HCT116 (cell line): ENCODE data around the gene PPP1R14C. TPM values are rescaled to one million over a fixed set of nuclear protein-coding genes. Genes with fewer than 3 reads are reported as not detected.

Experiments
- ATAC-seq: fragments of 200-7000 bp; cut with Tn5 transposase; 2 replicates; pipeline ENCODE4 v1.9.1; 2020; ENCODE audit warnings: mild to moderate bottlenecking, moderate library complexity
- BruUV-seq: library from RNA; stranded (reverse); fragments of 400-500 nt; replicated peaks from 2 replicates; lab custom pipeline; 2021; lab: Mats Ljungman, UMichigan
- CTCF ChIA-PET: fragments of 300-600 bp; sonication (Branson Sonifier 250); formaldehyde crosslinking; loops from one replicate; lab custom pipeline; 2021; ENCODE audit warnings: antibody characterized with exemption; lab: Charles Lee
- POLR2A ChIA-PET: fragments of 300-600, 350-600 bp; sonication (Branson Sonifier 250); formaldehyde crosslinking; loops from one replicate; lab custom pipeline; 2021; ENCODE audit warnings: antibody characterized with exemption; lab: Charles Lee
- RAD21 ChIA-PET, 2 experiments: fragments of 300-600 bp; sonication (Branson Sonifier 250); formaldehyde crosslinking; loops; one replicate each; lab custom pipeline; 2023; ENCODE audit warnings: low total read pairs in 2 of 2; ENCODE audit not compliant: uncharacterized antibody in 2 of 2, unreplicated experiment in 2 of 2, low non-redundant PET in 1 of 2; lab: Charles Lee
- DNase-seq: peaks from one replicate; pipeline ENCODE4 v3.0.0-alpha.2; 2010; ENCODE audit warnings: low read depth, low spot score
- H2AFZ ChIP-seq: fragments of 200-600 bp; shearing (Covaris generic), sonication (generic); 2 replicates; pipeline ENCODE4 v1.6.1; 2017; ENCODE audit warnings: low read depth, mixed run types, mixed read lengths, antibody characterized with exemption, low read length; ENCODE audit not compliant: poor library complexity, severe bottlenecking
- H3K27ac ChIP-seq: 2 replicates; pipeline ENCODE4 v1.5.1; 2012; ENCODE audit warnings: low read depth, low read length
- H3K27me3 ChIP-seq: fragments of 200-600 bp; sonication (generic); 2 replicates; pipeline ENCODE4 v1.6.1; 2016; ENCODE audit warnings: mixed run types, low read length, mixed read lengths; ENCODE audit not compliant: insufficient read depth
- H3K36me3 ChIP-seq, 2 experiments: fragments of 200-500 bp in 1 of 2; fragments of 200-600 bp in 1 of 2; sonication (Bioruptor generic) in 1 of 2; sonication (generic) in 1 of 2; 2 replicates each; pipeline versions ENCODE4 v1.5.1 to v1.6.1; 2014 to 2016; ENCODE audit warnings: low read length in 2 of 2, inconsistent platforms in 1 of 2, mixed read lengths in 1 of 2, mixed run types in 1 of 2; ENCODE audit not compliant: insufficient read depth in 2 of 2, control insufficient read depth in 1 of 2
- H3K4me1 ChIP-seq, 2 experiments: fragments of 200-600 bp in 1 of 2; sonication (generic) in 1 of 2; 2 replicates each; pipeline versions ENCODE4 v1.5.1 to v1.6.1; 2012 to 2017; ENCODE audit warnings: low read length in 2 of 2, inconsistent platforms in 1 of 2, mild to moderate bottlenecking in 1 of 2, mixed read lengths in 1 of 2, mixed run types in 1 of 2, moderate library complexity in 1 of 2; ENCODE audit not compliant: insufficient read depth in 2 of 2, control insufficient read depth in 1 of 2
- H3K4me2 ChIP-seq: fragments of 200-600 bp; sonication (generic); 2 replicates; pipeline ENCODE4 v1.6.1; 2017; ENCODE audit warnings: mixed run types, low read length, mixed read lengths
- H3K4me3 ChIP-seq, 2 experiments: fragments of 200-600 bp in 1 of 2; sonication (generic) in 1 of 2; replicated peaks in 1 of 2; 2 replicates each; pipeline ENCODE4 v1.5.1; 2011 to 2016; ENCODE audit warnings: low read length in 2 of 2, control low read depth in 1 of 2, low read depth in 1 of 2, mild to moderate bottlenecking in 1 of 2, mixed read lengths in 1 of 2, mixed run types in 1 of 2
- H3K79me2 ChIP-seq: fragments of 200-600 bp; sonication (generic); 2 replicates; pipeline ENCODE4 v1.6.1; 2017; ENCODE audit warnings: mild to moderate bottlenecking, mixed run types, low read length, moderate library complexity, mixed read lengths; ENCODE audit not compliant: insufficient read depth
- H3K9ac ChIP-seq: fragments of 200-600 bp; sonication (generic); 2 replicates; pipeline ENCODE4 v1.6.1; 2016; ENCODE audit warnings: low read length, mixed read lengths
- H3K9me2 ChIP-seq: fragments of 200-600 bp; sonication (generic), shearing (Covaris generic); 2 replicates; pipeline ENCODE4 v1.6.1; 2017; ENCODE audit warnings: mixed run types, mild to moderate bottlenecking, moderate library complexity; ENCODE audit not compliant: insufficient read depth
- H3K9me3 ChIP-seq, 2 experiments: fragments of 200-500 bp in 1 of 2; fragments of 200-600 bp in 1 of 2; sonication (Bioruptor generic) in 1 of 2; sonication (generic) in 1 of 2; 2 replicates each; pipeline ENCODE4 v1.6.1; 2014 to 2017; ENCODE audit warnings: low read length in 2 of 2, mixed read lengths in 2 of 2, inconsistent platforms in 1 of 2, low read depth in 1 of 2, mild to moderate bottlenecking in 1 of 2, mixed run types in 1 of 2, moderate library complexity in 1 of 2; ENCODE audit not compliant: control insufficient read depth in 1 of 2, insufficient read depth in 1 of 2
- H4K20me1 ChIP-seq: fragments of 200-600 bp; sonication (generic), shearing (Covaris generic); 2 replicates; pipeline ENCODE4 v1.6.1; 2017; ENCODE audit warnings: mixed run types, mild to moderate bottlenecking, moderate library complexity; ENCODE audit not compliant: insufficient read depth
- CEBPB ChIP-seq: IDR thresholded peaks from 2 replicates; pipeline ENCODE4 v1.6.1; 2012; ENCODE audit warnings: low read depth
- EZH2phosphoT487 ChIP-seq: fragments of 200-600 bp; IDR thresholded peaks from 2 replicates; pipeline ENCODE4 v1.6.1; 2018; ENCODE audit warnings: antibody characterized with exemption, borderline replicate concordance
- FOSL1 ChIP-seq: IDR thresholded peaks from 2 replicates; pipeline ENCODE4 v1.6.1; 2012; ENCODE audit warnings: low read depth
- POLR2AphosphoS5 ChIP-seq: IDR thresholded peaks from 2 replicates; pipeline ENCODE4 v1.6.1; 2011; ENCODE audit warnings: mild to moderate bottlenecking, low read depth, low read length, moderate library complexity
- RAD21 ChIP-seq: IDR thresholded peaks from 2 replicates; pipeline ENCODE4 v1.6.1; 2012; ENCODE audit warnings: low read depth, mild to moderate bottlenecking
- SIN3A ChIP-seq: IDR thresholded peaks from 2 replicates; pipeline ENCODE4 v1.6.1; 2012; ENCODE audit warnings: low read depth
- SP1 ChIP-seq: IDR thresholded peaks from 2 replicates; pipeline ENCODE4 v1.6.1; 2012; ENCODE audit warnings: low read depth
- SRF ChIP-seq: IDR thresholded peaks from 2 replicates; pipeline ENCODE4 v1.6.1; 2012; ENCODE audit warnings: low read depth
- ZNF274 ChIP-seq: fragments of 200-500 bp; sonication (Bioruptor generic); IDR thresholded peaks from 2 replicates; pipeline ENCODE4 v1.6.1; 2014; ENCODE audit warnings: mild to moderate bottlenecking, low read depth, low read length, inconsistent platforms
- intact Hi-C: fragments of 100-400 bp; cut with micrococcal nuclease; formaldehyde crosslinking; loops from 2 replicates; pipeline ENCODE4 v1.10.0; 2022
- total RNA-seq: library from RNA; stranded (reverse); gene quantifications from one replicate; pipeline ENCODE4 v1.2.1, GENCODE V29; 2021; ENCODE audit not compliant: unreplicated experiment
- TF ChIP-seq, protein P1 (sequence below), 3 experiments: fragments of 200-600 bp in 1 of 3; sonication (generic) in 1 of 3; IDR thresholded peaks in 2 of 3; conservative IDR thresholded peaks in 1 of 3; 2 replicates each; pipeline ENCODE4 v1.5.1; 2012 to 2017; ENCODE audit warnings: low read depth in 2 of 3, low read length in 2 of 3, antibody characterized with exemption in 1 of 3, borderline replicate concordance in 1 of 3, control low read depth in 1 of 3, mild to moderate bottlenecking in 1 of 3, mixed read lengths in 1 of 3, mixed run types in 1 of 3, moderate library complexity in 1 of 3; ENCODE audit not compliant: insufficient read depth in 1 of 3
- TF ChIP-seq, protein P2 (sequence below): IDR thresholded peaks from 2 replicates; pipeline ENCODE4 v1.6.1; 2011; ENCODE audit warnings: mild to moderate bottlenecking, low read length, moderate library complexity; ENCODE audit not compliant: insufficient replicate concordance; ENCODE audit errors: extremely low read depth
- TF ChIP-seq, protein P3 (sequence below): IDR thresholded peaks from 2 replicates; pipeline ENCODE4 v1.6.1; 2012
- TF ChIP-seq, protein P4 (sequence below): IDR thresholded peaks from 2 replicates; pipeline ENCODE4 v1.6.1; 2012; ENCODE audit warnings: low read depth

The PPP1R14C gene
- total RNA-seq, 1 experiment from 2014 or later: 7.8 TPM

DNA sequence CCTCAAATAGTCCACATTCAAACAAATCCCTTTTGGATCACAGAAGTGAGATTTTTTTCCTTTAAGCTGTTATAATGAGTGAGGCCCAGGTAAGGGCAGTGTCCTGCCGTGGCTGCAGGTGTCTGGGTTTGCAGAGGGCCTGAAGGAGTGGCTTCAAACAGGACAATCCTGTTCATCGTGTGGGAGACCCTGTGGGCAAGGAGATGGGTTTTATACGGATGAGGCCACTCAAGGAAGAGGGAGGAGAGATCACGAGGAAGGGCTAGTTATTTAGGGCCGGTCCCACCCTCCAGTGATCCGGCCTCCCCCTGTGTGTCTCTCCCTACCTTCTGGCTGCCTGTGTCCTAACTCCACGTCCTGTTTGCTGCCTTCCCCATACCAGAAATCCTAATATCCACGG lies 33.8 kb downstream of the PPP1R14C start:
- Histone ChIP-seq H3K4me1 (no peaks in the 10 kb centered on the region), H4K20me1 (no peaks in the 10 kb centered on the region), H3K79me2 (no peaks in the 10 kb centered on the region), H3K9me2 (no peaks in the 10 kb centered on the region), H3K4me3 (no peak overlapping the region), H3K27me3 (no peaks in the 10 kb centered on the region), H3K4me2 (no peak overlapping the region), H3K27ac (no peak overlapping the region), H3K9ac (no peak overlapping the region), H2AFZ (no peak overlapping the region), H3K36me3 (no peaks in the 10 kb centered on the region), H3K9me3 (no peaks in the 10 kb centered on the region)
- TF ChIP-seq SIN3A (no peak), CEBPB (no peak), SP1 (no peak), POLR2AphosphoS5 (no peak), EZH2phosphoT487 (no peak), FOSL1 (no peak), RAD21 (no peak), SRF (no peak), ZNF274 (no peak)
- TF ChIP-seq, protein P1, sequence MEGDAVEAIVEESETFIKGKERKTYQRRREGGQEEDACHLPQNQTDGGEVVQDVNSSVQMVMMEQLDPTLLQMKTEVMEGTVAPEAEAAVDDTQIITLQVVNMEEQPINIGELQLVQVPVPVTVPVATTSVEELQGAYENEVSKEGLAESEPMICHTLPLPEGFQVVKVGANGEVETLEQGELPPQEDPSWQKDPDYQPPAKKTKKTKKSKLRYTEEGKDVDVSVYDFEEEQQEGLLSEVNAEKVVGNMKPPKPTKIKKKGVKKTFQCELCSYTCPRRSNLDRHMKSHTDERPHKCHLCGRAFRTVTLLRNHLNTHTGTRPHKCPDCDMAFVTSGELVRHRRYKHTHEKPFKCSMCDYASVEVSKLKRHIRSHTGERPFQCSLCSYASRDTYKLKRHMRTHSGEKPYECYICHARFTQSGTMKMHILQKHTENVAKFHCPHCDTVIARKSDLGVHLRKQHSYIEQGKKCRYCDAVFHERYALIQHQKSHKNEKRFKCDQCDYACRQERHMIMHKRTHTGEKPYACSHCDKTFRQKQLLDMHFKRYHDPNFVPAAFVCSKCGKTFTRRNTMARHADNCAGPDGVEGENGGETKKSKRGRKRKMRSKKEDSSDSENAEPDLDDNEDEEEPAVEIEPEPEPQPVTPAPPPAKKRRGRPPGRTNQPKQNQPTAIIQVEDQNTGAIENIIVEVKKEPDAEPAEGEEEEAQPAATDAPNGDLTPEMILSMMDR (IDR thresholded peaks at IDR 0.05 in 2 of 3, conservative IDR thresholded peaks at IDR 0.05 in 1 of 3; ENCODE audit: borderline replicate concordance in 1 of 3, insufficient read depth in 1 of 3, low read depth in 2 of 3, low read length in 2 of 3): no peak
- TF ChIP-seq, protein P2, sequence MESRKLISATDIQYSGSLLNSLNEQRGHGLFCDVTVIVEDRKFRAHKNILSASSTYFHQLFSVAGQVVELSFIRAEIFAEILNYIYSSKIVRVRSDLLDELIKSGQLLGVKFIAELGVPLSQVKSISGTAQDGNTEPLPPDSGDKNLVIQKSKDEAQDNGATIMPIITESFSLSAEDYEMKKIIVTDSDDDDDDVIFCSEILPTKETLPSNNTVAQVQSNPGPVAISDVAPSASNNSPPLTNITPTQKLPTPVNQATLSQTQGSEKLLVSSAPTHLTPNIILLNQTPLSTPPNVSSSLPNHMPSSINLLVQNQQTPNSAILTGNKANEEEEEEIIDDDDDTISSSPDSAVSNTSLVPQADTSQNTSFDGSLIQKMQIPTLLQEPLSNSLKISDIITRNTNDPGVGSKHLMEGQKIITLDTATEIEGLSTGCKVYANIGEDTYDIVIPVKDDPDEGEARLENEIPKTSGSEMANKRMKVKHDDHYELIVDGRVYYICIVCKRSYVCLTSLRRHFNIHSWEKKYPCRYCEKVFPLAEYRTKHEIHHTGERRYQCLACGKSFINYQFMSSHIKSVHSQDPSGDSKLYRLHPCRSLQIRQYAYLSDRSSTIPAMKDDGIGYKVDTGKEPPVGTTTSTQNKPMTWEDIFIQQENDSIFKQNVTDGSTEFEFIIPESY: no peak
- TF ChIP-seq, protein P3, sequence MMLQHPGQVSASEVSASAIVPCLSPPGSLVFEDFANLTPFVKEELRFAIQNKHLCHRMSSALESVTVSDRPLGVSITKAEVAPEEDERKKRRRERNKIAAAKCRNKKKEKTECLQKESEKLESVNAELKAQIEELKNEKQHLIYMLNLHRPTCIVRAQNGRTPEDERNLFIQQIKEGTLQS: no peak
- TF ChIP-seq, protein P4, sequence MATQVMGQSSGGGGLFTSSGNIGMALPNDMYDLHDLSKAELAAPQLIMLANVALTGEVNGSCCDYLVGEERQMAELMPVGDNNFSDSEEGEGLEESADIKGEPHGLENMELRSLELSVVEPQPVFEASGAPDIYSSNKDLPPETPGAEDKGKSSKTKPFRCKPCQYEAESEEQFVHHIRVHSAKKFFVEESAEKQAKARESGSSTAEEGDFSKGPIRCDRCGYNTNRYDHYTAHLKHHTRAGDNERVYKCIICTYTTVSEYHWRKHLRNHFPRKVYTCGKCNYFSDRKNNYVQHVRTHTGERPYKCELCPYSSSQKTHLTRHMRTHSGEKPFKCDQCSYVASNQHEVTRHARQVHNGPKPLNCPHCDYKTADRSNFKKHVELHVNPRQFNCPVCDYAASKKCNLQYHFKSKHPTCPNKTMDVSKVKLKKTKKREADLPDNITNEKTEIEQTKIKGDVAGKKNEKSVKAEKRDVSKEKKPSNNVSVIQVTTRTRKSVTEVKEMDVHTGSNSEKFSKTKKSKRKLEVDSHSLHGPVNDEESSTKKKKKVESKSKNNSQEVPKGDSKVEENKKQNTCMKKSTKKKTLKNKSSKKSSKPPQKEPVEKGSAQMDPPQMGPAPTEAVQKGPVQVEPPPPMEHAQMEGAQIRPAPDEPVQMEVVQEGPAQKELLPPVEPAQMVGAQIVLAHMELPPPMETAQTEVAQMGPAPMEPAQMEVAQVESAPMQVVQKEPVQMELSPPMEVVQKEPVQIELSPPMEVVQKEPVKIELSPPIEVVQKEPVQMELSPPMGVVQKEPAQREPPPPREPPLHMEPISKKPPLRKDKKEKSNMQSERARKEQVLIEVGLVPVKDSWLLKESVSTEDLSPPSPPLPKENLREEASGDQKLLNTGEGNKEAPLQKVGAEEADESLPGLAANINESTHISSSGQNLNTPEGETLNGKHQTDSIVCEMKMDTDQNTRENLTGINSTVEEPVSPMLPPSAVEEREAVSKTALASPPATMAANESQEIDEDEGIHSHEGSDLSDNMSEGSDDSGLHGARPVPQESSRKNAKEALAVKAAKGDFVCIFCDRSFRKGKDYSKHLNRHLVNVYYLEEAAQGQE: no peak
- ATAC-seq (no peak), DNase-seq (no peak)
- POLR2A ChIA-PET: no interaction called here
- CTCF ChIA-PET: no interaction called here
- no TSS peak for BruUV-seq
- intact Hi-C loops: no loop called here
- RAD21 ChIA-PET: no interaction called here
